Measurements from ENCODE around the gene XIRP1.

- TF ChIP-seq CTCF (conservative IDR thresholded peaks at IDR 0.05), result no peak
- no peak for TF ChIP-seq ZFX (IDR thresholded peaks at IDR 0.05)
Observed at GRCh38 chr3:39139442-39139841, 53.0 kb downstream of the XIRP1 start.
